ENCODE results near the gene CA5A.
"Not testable (repeated sequence)": the region's sequence is repeated elsewhere in the genome, so short reads cannot be mapped to it uniquely, and the experiment has no call there.

The CA5A gene

DNA sequence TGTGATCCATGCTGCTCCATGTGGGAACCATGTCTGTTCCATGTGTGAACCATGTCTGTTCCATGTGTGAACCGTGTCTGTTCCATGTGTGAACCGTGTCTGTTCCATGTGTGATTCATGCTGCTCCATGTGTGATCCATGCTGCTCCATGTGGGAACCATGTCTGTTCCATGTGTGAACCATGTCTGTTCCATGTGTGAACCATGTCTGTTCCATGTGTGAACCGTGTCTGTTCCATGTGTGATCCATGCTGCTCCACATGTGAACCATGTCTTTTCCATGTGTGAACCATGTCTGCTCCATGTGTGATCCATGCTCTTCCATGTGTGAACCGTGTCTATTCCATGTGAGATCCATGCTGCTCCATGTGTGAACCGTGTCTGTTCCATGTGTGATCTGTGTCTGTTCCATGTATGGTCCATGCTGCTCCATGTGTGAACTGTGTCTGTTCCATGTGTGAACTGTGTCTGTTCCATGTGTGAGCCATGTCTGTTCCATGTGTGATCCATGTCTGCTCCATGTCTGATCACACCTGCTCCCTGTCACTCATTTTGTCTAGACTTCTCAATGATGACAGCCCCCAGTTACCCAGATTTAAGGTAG, 56.8 kb downstream of the CA5A start:
- DNase-seq; intact Hi-C loops (cut with DNase I): not testable (repeated sequence)

DNA sequence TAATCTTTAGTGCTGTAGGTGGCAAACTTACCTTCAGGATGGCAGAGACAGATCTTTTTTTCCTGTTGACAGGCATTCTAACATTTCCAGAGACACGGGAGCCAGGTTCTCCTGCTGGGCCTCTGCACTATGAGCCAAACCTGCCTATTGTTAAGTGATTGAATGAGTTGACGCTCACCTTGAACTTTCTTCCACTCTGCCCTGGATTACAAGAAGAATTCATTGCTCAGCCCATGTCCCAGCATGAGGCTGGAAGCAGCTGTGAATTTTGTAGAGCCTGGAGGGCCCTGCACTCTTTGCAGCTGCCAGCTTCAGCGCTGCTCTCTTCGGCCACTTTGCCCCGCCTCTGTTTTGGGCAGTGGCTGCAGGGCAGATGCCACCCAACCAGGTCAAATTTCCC, 57.6 kb downstream of the CA5A start:
- no peak for DNase-seq
- intact Hi-C loops (cut with DNase I) = no loop called here

DNA sequence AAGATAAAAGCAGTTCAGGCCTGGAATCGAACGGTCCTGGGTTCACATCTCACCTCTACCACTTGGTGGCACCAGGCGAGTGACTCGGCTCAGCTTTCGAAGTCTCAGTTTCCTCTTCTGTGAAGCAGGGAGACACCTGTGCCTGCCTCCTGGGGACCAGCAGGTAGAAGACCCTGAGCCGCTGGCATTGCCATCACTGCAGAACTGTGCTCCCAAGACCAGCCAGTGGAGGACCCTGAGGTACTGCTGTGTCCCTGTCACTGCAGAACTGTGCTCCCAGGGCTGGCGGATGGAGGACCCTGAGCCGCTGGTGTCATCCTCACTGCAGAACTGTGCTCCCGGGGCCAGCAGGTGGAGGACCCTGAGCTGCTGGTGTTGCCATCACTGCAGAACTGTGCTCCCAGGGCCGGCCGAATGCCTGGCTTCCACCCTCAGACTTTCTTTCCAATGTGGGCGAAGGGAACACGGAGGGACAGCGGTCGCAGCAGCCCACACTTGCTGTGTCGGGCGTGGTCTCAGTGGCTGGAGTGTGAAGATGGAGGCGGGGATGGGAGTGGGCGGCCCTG, 58.3 kb downstream of the CA5A start:
- peak in 5 of 42 donors; percentile 41 to 57 (median 52) for DNase-seq

DNA sequence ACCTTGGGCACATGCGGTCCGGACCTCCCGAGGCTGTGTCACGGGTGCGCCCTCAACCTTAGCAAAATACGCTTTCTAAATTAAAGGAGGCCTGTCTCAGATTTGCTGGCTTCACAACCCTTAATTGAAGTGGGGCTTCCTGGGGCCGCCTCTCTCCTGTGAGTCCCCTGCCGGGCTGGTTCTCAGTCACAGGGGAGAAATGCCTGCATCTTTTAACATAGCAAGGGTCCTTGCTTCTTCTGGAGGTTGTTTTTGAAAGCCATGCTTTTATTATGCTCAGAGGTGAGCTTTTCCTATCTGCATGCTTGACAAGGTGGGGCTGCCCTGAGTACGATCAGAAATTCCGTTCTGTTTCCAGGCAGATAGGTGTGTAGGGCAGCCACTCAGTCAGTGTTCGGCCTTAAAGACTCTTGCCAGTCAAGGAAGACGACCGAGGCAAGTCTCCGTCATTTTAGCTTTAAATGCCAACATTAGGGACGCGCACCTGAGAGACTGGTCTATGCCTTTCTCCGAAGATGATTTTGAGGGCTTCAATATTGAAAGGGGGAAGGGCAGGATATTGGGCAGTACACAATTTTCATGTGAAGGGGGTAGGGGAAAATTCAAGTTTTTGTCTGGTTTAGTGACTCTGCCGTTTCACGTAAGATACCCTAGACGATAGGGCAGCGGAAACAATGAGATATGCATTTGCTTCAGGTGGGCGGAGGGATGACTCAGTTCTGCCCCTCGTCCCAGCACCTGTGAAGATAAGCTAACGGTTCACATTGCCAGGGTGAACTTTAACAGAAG, 61.5 kb downstream of the CA5A start:
- DNase-seq = no peak
- intact Hi-C loops (cut with DNase I) = no loop called here

More for the DNA sequence above, 58.3 kb downstream of the CA5A start:
- intact Hi-C loops (cut with DNase I) = no loop called here

DNA sequence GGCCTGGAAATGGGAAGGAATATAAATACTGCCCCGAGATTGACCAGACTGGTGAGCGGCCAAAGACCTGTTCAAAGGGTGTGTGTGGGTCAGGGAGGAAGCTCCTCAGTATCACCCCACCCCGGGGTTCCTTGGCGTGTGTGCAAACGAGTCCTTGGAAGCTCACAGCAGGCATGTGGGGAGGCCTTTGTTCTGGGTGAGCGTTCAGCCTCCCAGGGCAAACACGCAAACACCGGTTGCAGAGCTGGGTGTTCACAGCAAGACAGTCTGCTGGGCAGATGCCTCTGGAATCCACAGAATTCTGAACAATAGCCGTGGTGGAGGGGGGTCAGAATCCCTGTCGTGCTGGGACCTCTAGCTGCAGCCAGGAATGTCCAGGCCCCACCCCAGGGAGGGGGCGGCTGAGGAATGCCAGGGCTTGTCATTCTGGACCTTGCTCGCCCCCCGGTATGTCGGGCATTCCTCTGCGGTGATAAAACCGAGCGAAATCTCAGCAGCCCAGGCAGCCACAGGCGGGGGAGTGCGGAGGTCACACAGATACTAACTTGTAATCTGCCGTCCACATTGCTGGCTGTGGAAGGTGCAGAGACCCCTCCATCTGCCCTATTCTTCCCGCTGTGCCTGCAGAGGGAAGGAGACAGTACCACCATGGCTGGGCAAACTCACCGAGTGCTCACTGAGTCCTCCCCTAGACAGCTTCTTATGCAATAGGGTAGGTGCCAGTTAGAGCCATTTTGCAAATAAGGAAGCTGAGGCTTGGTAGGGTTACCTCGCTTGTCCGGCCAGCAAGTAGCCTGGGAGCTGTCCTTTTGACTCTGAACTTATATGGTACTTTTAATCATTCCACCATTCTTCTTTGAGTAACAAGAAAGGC, 65.7 kb downstream of the CA5A start:
- DNase-seq = not testable (repeated sequence)
- intact Hi-C loops (cut with DNase I) = loop anchor here (2.0 kb wide), 1 partner anchor 92 kb away; no protein-coding TSS in a partner anchor

DNA sequence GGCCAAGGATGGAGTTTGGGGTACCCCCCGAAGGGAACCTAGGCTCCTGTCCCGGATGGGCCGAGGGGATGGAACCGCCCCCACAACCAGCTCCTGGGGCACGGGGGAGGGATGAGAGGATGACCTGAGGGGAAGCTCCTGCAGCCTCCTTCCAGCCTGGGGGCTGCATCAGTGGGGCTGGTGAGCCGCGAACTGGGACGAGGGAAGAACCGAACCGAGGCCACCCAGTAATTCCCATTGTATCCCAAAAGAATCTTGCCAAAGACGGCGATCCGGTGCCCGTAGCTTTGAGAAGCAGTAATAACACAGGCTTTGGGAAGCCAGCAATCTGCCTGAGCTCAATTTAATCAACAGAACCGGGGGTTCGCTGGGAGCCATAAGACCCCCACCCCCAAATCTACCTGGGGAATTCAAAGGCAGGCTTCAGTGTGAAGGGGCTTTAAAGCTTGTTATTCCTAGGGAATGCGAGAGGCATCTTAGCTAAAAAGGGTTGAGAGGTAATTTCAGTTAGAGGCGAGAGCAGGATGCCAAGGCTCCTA, 66.4 kb downstream of the CA5A start:
- intact Hi-C loops (cut with DNase I) = loop anchor here (2.0 kb wide), 1 partner anchor 91 kb away; no protein-coding TSS in a partner anchor
- not testable (repeated sequence) for DNase-seq

DNA sequence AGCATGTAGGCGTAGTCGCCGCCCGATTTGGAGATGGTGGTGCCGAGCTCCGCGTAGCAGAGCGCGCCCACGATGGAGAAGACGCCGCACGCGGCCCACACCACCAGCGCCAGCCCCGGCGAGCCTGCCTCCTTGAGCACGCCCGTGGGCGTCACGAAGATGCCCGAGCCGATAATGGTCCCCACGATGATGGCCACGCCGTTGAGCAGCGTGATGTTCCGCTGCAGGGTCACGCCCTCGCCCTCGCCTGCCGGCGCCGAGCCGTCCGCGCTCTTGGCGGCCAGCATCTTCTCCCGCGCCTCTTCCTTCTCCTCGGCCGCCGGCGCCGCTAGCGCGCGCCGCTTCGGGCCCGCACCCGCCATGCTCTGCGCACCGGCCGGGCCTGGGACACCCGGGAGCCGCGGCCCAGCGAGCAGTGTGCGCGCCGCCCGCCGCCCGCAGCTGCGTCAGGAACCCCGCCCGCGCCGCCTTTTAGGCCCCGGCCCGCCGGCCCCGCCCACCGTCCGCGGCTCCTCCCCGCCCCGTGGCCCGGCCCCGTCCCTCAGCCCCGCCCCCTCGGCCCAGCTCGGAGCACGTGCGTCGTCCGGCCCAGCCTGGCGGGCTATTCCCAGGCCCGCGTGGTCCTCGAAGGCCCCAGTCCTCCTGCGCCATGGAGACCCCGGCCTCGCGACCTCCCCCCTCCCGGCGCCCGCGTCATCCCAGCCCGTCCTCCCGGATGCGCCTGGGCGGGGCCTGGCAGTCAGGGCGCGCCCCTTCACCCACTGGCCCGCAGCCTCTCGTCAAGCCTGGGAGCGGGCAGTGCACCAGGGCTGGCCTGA, 67.1 kb downstream of the CA5A start, which contains the start of gene SLC7A5:
Gene SLC7A5 (minus strand): TSS at position 447 of the 818 bp plus-strand sequence. CDS start 85 bp downstream, at position 362.
- intact Hi-C loops (cut with DNase I) = not testable (repeated sequence)
- peak; percentile 47 to 93 (median 84) for DNase-seq

DNA sequence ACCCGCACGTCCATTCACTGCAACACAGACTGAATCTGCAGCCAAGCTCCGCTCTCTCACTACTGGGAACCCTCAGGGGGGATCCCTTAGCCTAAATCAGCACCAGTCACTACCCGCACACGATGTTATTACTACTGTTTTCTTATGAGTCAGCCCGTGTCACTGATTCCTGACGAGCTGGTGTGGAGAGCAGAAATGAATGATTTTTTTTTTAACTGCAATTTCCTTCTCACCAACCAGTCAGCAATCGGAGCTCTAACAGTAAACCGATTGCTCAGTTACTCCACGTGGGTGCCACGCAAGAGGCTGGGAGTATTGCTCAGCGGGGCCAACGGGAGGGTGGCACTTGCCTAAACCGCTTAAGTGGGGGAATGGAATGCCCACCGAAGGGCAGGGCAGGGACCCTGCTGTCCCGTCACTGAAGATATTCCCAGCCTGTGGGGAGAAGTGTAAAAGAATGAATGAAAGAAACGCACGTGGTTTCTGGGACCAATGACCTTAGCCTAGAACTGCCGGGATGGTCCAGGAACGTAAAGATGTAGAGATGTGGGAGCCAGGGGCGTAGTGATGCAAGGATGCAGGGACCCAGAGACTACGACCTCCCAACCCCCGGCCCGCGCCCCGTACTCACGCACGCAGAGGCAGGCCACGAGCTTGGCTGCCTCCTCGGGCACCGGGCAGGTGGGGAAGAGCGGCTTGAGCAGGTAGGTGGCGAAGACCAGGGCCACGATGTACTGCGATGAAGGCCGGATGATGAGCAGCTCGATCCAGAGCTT, 67.9 kb downstream of the CA5A start:
- intact Hi-C loops (cut with DNase I) = not testable (repeated sequence)
- DNase-seq = peak in 37 of 42 donors; percentile 36 to 87 (median 62)

DNA sequence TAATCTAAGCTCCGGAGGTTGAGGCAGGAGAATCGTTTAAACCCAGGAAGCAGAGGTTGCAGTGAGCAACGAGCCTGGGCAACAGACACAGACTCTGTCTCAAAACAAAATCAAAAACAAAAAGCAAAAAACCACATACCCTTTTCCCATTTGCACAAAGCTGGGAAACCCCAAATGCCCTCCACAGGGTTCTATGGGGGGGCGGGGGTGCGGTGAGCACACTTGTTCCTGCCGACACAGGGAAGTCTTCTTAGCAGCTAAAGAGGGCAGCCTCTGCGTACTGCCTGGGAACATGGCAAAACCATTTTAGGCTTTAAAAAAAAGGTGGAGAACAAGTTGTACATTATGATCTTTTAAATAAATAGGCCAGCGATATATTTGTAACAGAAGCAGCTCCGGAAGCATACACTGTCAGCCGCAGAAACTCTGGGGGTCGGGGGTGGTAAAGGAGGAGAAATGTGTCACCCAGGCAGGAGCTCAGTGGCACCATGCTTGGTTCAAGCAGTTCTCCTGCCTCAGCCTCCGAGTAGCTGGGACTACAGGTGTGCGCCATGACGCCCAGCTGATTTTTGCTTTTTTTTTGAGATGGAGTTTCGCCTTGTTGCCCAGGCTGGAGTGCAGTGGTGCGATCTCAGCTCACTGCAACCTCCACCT, 70.3 kb downstream of the CA5A start:
- DNase-seq; intact Hi-C loops (cut with DNase I): not testable (repeated sequence)

DNA sequence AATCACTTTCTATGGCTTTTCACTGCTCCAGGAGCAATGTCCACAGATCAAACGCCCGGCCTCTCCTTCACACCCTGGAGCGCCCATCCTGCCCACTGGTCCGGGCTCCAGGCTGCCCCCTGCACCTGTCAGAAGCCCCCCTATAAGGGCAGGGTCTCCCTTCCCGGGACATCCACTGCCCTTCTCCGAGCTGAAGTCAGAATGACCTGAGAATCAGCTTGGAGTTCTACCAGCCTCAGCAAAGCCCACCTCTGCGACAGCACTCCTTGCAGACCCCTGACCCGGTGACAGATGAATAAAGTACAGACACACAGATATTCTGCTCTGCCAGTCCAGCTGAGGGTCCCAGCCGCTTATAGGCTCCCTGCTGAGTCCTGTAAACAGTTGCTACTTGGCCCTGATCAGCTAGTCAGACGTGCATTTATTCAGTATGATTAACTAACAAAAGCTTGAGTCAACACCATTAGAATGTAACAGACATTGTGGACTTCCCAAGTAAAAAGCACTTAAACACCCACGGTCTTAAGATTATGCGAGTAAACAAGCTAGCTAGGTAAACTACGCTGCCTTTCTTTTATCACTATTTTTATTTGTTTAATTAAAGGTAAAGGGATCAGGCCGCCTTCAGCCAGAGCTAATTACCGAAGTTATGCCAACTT, 71.9 kb downstream of the CA5A start:
- no peak for DNase-seq
- intact Hi-C loops (cut with DNase I) = no loop called here

DNA sequence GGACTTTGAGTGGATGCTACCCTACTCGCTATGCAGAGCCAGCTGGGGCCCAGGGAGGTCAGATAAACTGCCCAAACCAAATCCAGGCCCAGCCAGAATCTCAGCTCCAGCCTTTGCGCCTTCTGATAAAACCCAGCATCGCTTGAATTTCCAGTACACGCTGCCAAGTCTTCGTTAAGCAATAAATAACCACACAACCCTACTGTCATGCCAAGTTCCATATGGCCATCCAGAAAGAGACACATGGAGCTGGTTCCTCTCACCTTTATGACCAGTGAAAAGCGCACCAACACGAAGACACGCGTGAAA, 73.0 kb downstream of the CA5A start:
- intact Hi-C loops (cut with DNase I); DNase-seq: not testable (repeated sequence)

DNA sequence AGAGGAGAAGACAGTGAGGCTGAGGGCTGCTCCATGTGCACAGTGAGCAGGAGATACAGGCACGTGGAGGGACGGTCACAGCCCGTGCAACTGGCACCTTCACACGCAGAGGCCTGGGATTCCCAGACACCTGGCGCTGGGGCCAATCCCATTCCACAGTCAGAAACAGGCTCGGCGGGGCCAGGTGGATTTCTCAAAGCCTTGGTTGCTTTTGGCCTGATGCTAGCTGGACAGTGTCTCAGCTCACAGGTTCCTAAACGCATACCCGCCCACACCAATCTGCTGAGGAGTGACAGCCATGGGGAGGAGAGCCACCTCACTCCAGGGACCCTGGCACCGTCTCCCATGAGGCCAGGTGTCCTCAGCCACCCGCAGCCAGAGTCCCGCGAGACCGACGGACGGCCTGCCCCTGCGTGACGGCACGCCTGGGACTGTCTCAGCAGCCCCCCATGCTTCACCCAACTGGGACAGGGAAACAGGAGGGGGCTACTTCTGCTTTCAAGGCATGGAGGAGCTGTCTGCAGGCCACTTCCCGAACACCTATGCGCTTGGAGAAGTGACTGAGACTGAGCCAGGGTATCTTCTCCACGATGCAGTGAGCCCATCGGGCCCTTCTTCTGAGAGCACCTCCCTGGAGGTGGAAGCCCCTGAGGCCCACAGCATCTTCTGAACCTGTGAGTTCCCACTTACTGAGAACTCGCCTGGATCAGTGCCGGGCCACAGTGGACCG, 73.6 kb downstream of the CA5A start:
- intact Hi-C loops (cut with DNase I); DNase-seq: not testable (repeated sequence)

DNA sequence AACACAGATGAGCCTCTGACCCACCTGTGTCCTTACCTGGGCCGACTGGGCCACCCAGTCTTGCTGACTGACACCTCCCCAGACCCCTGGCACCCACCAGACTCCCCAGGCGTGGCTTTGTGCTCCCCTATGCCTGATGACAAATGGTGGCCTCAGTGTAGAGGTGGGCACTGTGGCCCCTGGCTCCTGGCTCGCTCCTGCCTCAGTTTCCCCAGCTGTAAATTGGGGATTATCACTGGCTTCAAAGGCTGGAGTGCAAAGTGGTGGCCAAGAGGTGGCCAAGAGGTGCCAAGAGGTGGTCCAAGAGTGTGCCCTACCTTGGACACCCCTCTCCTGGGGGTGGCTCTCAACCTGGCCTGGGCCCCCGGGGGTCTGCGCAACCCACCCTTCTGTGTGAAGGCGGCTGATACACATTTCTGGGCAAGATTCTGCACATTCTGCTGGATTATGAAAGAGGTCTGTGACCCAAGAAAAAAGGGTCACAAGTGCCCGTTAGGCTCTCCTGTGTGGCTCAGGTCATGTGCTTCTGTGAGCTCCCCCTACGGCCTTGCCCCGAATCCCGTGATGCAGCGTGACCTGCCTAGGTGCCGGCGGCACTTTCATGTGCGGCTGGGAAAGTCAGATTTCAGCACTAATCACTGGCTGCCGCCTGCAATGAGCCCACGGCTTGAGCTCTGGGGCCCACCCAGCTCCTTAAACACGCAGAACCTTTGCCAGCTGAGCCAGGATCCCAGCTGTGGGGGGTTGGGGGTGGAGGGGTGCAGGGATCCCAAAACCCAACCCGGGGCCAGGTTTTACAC, 74.8 kb downstream of the CA5A start:
- DNase-seq; intact Hi-C loops (cut with DNase I): not testable (repeated sequence)

DNA sequence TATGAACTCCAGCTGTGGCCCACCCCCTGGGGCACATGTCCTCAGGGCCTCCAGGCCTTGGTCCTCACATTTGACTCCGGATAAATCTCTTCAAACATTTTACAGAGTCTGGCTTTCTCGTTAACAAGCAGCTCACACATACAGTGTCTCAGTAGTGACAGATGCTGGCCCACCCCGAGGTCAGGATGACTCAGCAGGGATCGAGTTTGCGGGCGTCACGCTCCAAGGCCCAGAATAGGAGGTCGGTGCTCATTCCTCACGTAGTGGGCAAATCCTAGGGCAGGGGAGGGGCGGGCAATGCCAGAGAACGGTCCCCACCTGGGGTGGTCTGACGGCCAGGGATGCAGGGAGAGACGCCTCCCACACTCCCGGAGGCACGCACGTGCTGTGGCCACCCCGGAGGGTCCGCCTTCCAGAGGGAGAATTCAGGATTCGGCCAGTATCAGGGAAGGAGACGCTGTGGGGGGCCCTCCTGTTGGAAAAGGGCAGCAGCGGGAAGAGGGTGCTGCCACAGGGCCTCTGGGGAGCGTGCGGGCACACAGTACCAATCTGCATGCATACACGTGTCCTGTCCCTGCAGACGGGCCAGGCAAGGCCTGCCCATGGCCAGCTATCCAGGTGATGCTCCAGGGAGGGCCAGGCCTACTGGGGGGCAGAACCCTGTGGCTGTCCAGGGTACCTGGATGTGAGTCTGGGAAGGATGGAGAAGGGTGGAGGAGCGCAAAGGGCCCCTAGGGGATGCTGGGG, 75.6 kb downstream of the CA5A start:
- intact Hi-C loops (cut with DNase I) = no loop called here
- DNase-seq = peak in 2 of 42 donors; percentile 47 to 67

Data from head of caudate nucleus (tissue), 42 donors.